ENCODE data around the gene USP36.
"Not testable (repeated sequence)": the region's sequence is repeated elsewhere in the genome, so short reads cannot be mapped to it uniquely, and the experiment has no call there.

Gene USP36

DNA sequence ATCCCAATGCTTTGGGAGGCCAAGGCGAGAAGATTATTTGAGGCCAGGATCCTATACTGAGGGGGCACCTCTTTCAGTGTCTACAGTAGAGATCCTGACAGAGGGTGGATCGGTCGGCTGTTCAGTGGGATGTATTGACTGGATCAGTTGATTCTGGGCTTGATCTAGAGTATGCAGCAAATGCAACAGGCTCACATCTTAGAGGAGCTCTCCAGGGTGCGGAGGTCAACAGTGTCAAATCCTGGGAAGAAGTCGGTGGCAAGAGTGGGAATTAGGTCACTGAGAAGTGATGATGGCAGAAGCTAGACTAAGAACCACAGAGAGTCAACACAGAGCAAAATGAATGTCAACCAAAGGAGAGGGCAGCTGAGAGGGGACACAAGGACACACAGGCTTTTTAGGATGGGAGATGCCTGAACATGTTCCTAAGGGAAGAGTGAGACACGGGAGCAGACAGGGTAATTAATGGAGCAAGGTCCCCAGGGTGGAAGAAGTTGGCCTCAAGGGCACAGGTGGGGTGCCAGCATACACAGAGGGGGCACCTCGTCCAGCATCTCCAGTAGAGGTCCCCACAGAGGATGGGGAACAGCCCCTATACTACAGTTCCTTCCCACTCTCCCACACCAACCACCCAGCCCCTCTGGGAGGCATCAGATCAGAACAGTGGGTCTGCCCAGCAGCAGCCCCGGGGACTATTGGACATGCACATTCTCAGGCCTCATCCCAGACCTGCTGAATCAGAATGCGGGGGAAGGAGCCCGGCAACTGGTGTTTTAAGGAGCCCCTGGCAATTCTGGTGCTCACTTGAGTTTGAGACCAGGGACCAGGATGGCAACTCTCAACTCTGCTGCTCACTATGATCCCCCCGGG lies 48.5 kb downstream of the USP36 start:
- no peak for DNase-seq (ENCODE audit: low read depth)

DNA sequence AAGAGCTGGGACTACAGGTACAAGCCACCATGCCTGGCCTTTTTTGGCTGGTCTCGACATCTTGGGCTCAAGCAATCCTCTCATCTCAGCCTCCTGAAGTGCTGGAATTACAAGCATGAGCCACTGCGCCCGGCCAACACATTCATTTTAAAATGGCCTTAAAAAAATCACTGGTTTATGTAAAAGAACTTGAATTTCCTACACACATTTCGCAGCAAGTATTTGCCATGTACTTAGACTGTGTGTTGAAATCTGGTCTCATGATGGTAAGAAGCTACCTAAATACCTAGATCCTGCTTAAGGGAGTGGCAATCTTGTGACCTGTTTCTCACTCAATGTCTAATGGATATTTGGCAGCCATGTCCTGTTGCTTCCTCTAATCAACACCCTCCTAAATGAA lies 50.1 kb downstream of the USP36 start:
- DNase-seq (ENCODE audit: low read depth), result no peak

DNA sequence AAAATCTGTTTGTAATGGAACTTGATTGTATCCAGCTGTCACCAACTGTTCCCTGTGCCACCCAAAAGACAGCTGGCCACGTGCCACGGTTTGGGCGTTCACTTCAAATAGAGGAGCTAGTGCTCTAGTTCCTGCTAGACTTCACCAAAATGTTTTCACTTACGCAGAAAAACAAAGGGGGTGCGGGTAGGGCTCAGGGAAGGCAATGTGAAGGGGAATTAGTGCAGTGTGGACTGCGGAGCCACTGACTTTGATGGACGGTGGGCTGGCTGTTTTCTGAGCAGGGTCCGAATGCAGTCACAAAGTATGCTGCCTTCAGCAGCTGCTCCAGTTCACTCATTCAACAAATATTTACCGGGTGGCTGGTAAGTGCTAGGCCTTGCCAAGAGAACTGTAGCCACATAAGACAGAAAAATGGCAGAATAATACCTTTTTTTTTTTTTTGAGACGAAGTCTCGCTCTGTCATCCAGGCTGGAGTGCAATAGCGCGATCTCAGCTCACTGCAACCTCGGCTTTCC lies 50.9 kb downstream of the USP36 start:
- no peak for DNase-seq (ENCODE audit: low read depth)

DNA sequence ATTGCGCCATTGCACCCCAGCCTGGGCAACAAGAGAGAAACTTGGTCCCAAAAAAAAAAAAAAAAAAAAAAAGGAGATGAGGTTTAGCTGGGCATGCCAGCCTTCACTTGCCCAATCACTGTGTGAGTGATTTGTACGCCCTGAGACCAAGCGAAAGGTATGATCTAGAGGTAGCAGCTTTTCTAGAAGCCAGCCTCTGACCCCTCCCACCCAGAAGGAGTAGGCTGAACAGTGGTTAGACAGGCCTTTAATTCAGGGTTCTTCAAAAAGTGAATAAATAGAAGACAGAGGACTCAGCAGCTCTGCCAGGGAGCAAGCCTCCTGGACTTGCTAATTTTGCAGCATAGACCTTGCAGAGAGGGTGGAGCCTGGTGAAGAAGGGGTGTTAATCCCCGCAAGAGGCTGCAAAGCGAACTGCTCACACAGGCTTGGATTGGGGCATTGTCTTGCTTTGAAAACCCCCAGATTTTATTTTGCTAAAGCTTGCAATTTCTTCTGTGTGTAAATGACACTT lies 51.4 kb downstream of the USP36 start:
- no peak for DNase-seq (ENCODE audit: low read depth)

DNA sequence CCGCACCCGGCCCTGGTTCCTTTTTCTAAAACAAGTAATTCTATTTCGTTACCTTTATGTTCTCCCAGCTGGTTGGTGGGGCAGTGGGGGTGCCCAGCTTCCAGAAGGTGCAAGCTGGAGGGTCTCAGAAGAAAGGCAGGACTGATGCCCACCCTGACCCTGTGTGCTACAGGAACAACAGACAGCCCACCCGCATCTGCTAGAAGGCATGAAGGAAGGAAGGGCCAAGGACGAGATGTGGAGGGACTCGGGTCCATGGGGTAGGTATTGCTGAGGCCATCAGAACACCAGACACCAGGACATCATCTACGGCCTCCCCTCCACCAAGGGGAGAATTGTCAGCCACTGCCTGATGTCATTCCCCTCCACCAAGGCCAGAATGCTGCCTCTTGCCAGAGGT lies 52.2 kb downstream of the USP36 start:
- DNase-seq (ENCODE audit: low read depth), result no peak

DNA sequence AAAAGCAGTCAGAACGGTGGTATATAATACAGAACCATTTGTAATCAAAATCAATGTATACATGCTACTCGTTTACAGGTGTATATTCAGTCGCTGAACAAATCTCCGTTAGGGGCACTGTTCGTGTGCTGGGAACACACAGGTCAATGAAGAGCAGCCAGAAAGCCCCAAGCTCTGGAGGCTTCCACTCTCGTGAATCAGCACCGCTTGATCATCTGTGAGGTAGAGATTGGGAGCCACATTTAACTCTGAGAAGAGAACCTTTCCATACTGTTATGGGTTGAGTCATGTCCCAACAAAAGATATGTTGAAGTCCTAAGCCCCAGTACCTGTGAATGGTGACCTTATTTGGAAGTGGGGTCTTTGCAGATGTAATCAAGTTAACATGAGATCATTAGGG lies 53.2 kb downstream of the USP36 start:
- no peak for DNase-seq (ENCODE audit: low read depth)

DNA sequence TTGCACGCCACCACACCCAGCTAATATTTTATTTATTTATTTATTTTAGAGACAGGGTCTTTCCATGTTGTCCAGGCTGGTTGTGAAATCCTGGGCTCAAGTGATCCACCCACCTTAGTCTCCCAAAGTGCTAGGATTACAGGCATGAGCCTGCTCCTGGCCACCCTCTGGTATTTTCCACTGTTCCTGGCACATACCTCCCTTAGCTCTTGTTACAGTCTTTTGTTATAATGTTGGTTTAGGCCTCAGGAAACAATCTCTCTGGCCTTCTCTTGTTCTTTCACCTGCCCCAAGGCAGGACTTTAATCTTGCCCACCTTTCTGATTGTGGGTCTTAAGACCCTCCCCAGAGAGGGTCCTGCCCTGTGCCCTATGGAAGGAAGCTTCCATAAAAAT lies 55.0 kb downstream of the USP36 start:
- DNase-seq (ENCODE audit: low read depth), result no peak

DNA sequence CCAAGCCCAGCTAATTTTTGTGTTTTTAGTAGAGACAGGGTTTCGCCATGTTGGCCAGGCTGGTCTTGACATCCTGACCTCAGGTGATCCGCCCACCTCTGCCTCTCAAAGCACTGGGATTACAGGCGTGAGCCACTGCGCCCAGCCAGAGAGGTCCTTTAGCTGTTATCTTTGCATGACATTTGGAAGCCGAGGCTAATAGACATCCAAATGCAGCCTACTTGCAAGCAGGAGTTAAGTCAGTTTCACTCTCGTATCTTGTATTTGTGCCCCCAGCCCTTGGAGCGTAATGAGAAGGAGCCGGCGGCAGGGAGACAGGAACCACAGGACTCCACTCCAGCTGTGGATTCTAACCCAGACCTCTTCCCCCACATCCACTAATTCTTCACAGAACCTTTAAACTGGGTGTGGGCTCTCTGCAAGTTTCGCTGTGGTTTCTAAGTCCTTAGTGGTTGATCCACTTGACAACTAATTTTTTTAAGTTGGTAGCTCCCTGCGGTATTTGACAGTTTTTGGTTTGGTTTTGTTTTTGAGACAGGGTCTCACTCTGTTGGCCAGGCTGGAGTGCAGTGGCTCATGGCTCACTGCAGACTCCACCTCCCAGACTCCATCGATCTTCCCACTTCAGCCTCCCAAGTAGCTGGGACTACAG lies 55.5 kb downstream of the USP36 start:
- DNase-seq (ENCODE audit: low read depth), result no peak

DNA sequence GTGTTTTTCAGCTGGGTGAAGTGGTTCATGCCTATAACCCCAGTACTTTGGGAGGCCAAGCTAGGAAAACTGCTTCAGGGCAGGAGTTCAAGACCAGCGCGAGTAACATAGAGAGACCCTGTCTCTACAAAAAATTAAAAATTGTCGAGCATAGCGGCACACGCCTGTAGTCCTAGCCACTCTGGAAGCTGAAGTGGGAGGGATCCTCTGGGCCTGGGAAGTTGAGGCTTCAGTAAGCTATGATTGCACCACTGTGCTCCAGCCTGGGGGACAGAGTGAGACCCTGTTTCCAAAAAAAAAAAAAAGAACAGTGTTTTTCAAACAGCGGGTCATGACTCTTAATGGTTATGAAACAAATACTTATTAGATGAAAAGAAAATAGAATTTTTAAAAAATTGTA lies 56.3 kb downstream of the USP36 start:
- no peak for DNase-seq (ENCODE audit: low read depth)

DNA sequence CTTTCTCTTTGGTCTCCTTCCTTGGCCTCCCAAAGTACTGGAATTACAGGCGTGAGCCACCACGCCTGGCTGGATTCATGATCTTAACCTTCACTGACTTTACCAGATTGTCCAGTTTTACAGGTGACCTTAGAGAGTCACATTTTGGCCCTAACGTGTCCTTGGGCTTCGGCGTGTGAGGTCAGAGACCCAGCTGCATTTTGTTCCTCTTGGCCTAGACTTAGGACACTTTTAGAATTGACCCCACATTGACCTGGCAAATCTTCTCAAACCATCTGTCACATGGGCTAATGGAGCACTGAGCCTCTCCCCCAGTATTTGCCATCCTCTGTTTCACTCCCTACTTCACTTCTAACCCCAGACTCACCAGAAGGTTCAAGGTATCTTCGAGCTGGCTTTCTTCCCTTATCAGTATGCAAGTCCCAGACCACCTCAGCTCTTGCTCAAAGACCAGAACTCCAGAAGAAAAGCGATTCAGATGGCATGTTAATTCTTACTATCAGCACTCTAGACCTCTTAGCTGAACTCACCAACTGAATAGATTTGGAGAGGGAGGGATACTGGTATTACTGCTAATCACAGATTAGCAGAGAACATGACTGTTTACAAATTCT lies 56.8 kb downstream of the USP36 start:
- no peak for DNase-seq (ENCODE audit: low read depth)

DNA sequence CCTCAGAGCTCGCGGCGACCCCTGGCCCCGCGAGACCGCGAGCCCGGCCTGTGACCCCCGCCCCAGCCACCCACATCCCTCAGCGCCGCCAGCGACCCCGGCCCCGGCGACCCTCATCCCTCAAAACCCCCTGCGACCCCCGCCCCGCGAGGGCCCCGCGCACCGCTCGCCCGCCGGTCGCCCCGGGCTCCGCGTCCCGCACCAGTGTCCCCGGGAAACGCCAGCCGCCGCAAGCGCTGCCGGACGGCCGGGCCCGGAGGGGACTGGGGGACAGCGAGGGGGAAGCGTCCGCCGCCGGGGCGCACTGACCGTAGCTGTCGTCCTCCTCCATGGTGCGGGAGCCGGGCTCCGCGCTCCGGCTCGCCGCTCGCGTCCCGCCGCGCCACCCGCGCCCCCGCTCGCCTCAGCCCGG lies 58.7 kb downstream of the USP36 start, which contains the start of gene CYTH1:
Gene CYTH1 (minus strand): TSS at position 381 of the 412 bp plus-strand sequence. CDS start 50 bp downstream, at position 331.
- no peak for DNase-seq (ENCODE audit: low read depth)

DNA sequence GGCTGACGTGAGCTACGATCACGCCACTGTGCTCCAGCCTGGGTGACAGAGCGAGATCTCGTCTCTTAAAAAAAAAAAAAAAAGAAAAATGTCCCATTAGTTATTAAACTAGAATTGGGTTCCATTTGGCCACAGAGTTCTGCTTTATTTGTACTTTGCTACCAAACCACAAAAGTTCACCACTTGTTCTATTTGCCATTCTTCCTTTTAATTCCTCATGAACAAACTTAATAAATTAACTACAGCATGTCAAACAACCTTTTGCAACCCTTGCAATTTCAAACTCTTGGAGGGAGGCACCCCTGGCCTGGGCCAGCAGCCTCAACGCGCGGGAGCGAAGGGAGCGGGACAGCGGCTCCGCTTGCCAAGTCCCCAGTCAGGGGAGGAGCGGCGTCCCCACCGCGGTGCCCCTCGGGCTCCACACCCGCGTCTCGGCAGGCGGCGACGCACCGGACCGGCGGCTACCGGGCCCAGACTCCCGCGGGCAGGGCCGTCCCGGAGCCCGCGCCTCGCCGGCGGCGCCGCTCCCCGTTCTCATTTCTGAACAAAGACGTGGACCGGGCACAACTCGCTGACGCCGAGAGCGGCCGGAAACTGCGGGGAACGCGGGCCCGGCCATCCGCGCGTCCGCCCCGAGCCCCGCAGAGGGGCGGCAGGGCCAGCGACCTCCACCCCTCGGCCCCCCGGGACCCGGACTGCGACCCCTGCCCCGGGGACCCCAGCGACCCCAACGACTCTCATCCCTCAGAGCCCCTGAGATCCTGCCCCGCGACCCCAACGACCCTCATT lies 59.3 kb downstream of the USP36 start:
- no peak for DNase-seq (ENCODE audit: low read depth)

DNA sequence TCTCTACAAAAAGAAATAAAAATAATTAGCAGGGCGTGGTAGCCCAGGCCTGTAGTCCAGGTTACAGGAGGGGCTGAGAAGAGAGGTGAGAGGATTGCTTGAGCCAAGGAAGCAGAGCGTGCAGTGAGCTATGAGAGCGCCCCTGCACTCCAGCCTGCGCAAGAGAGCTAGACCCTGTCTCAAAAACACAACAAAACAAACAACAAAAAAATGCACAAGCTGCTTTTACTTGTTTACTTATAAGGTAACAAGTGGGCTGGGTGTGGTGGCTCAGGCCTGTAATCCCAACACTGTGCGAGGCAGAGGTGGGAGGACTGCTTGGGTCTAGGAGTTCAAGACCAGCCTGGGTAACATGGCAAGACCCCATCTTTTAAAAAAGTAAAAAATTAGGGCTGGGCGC lies 60.3 kb downstream of the USP36 start:
- no peak for DNase-seq (ENCODE audit: low read depth)

DNA sequence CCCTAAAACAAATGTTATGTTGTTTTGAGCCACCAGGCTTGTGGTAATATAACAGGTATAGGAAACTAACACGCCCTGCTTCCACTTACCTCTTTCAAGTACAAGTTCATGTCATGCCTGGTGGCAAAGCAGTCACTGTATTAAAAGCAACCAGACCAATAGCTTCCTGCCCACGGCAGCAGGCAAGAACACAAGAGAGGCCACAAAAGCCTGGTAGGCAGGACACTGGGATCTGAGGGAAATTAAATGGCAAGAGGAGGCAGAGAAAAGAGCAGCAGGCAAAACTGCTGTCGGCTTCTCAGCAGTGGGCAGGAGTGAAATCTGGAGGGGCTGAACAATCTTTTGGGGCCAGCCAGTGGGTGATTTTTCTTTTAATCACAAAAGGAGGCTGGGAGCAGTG lies 60.8 kb downstream of the USP36 start:
- no peak for DNase-seq (ENCODE audit: low read depth)

DNA sequence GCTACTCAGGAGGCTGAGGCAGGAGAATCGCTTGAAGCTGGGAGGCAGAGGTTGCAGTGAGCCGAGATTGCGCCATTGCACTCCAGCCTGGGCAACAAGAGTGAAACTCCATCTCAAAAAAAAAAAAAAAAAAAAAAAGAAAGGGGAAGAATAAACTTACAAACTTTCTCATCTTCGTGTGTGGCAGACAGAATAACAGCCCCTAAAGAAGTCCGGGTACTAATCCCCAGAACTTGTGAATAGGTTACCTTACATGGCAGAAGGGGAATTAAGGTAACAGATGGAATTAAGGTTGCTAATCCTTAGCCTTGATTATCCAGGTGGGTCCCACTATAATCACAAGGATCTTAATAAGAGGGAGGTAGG lies 61.3 kb downstream of the USP36 start:
- not testable (repeated sequence) for DNase-seq (ENCODE audit: low read depth)

DNA sequence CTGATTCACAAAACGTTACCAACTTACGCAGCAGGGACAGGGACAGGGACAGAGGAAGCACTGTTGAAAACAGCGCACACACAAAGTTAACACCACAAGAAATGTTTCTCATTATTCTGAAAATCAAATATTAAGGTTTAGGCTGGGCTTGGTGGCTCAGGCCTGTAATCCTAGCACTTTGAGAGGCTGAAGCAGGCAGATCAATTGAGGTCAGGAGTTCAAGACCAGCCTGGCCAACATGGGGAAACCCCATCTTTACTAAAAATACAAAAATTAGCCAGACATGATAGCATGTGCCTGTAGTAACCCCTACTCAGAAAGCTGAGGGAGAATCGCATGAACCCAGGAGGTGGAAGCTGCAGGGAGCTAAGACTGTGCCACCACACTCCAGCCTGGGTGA lies 62.7 kb downstream of the USP36 start:
- DNase-seq (ENCODE audit: low read depth), result no peak

DNA sequence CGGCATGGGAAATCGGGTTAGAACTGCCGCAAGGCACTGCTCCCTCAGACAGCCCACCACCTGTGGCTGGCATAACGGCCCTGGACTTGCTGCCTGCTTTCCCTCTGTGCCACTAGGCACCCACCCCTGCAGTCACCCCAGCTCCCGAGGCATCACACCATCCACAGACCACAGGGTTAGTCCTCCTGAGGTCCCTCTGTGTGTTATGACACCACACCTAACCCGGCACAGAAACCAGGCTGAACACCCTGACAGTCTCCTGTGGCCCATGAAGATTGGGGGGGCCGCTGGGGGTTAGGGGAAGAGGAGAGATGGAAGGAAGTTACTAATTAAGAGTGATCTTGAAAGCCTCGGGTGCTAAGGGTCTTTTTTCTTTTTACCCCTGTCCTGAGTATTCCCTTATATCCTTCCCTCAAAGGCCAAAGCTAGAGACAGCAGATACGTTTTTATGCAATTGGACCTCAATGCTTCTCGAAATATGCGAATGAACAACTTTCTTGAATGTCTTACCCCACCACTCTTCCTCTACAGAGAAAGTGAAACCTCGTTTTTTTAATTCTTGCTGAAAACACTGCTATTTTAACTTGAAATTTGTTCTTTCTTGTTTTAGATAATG lies 65.5 kb downstream of the USP36 start:
- DNase-seq (ENCODE audit: low read depth), result no peak

DNA sequence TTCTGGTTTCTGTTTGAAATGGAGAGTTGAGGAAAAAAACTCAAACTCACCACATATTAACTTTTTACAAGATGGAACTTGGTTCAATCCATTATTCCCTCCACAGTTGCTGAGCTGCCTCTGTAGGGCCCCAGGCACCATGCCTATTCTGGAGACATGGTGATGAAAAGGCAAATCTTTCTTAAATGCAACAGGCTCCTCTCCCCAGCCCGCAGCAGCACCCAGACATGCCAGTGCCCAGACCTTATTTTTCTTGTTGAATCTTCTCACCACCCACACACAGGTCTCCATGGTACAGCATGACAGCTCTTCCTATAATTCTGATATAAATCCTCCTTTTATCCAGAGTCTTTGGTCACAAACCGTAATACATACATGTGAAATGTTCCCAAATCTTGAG lies 66.2 kb downstream of the USP36 start:
- no peak for DNase-seq (ENCODE audit: low read depth)

DNA sequence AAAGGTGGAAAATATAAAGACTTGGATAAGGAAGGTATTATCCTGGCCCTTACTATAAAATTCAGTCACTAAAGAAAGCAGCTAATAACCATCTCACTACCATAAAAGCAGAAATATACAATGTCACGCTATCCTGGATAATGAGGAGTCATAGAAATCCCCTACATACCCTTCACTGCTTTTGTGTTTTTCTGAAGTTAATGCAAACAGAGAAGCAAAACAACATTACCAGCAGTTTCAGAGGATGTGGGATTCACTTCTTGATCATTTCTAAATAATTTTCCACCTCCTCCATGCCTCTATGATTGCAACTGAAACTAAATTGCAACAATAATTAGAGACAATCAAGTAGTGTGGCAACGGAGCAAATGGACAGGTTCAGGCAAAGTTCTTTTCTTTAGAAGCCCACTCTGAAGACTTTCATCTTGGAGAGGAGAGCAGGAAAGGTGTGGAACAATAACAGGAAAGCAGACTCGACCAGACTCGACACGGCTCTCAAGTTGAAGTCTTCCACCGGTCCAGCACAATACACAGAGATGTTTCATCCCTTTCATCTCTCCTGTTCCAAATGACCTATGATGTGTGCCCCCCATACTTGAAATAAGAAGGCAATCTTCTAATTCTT lies 68.7 kb downstream of the USP36 start:
- DNase-seq (ENCODE audit: low read depth), result no peak

DNA sequence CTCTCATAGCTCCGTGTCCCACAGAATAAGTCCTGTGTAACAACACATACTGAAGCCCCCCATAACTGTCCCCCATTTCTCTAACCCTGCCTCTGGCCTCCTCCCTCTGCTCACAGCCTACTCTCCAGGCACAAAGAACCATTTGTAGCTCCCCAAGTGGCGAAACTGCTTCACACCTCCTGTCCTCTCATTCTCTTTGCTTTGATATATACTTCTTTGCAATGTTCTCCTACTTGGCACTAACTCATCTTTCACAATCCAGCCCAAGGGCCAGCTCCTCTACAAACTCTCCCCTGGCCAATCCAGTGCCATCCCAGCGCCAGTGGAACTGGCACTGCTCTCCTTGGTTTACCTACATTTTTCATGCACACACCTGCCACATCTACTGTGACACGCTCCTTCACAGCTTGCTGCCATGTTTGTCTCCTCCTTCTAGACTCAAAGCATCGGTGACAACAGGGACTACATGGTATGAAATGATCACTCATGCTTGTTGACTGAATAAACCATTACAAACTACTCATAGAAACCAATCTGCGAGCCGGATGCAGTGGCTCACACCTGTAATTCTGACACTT lies 71.3 kb downstream of the USP36 start:
- no peak for DNase-seq (ENCODE audit: low read depth)

DNA sequence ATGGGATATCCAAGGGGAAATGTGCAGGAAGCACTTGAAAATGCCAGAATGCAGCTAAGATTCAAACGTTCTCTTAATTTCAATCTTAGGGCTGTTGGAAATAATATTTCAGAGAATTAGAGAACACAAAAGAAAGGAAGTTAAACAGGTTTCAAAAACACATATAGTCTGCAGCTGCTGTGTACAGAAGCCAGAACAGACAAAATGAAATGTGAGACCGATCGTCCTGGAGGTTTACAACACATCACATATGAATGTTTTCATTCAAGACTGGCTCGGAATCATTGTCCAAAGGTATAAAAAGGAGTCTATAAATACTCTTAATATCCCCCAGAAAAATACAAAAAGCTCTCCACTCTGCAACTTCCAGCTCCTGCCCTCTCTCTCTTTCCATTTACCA lies 72.8 kb downstream of the USP36 start:
- no peak for DNase-seq (ENCODE audit: low read depth)
